Right renal cortex interstitium (tissue), 3 donors: ENCODE data around the gene DUS1L. TPM values are rescaled to one million over a fixed set of nuclear protein-coding genes. Genes with fewer than 3 reads are reported as not detected.

Source experiments
- DNase-seq, 3 donors: peaks; one replicate each; pipeline ENCODE4 v3.0.0-alpha.2; 2013; ENCODE audit warnings: low read depth in 3 of 3, low spot score in 2 of 3
- polyA plus RNA-seq, 3 donors: library from polyadenylated mRNA; unstranded; fragments of 120-200 nt; gene quantifications; one replicate each; pipeline ENCODE4 v1.2.1, GENCODE V29; 2013; ENCODE audit not compliant: insufficient read length in 3 of 3

DUS1L gene
- polyA plus RNA-seq, 3 donors: 61.6 to 70.0 (median 67.7) TPM

DNA sequence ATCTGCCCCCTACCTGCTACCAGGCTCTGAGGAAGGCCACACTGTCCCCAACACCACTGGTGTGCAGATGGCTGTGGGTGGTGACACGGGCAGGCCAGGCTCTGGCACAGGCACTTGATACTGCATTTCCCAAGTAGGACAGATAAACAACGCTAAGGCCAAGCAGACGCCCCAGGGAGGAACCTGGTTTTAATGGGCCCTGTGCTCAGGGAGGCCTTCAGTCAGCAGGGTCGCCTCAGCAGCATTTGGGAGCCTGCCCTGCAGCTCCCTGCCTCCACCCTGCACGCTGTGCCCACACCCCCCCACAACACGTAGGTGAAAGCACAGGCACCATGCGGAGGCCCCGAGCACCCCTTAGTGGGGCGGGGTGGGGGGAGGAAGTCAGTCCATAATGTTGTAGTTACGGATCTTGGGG is 35.7 kb upstream of the DUS1L start:
- DNase-seq: no peak

GRCh38 chr17:82100502-82101298 is 35.1 kb upstream of the DUS1L start:
- DNase-seq: no peak

DNA sequence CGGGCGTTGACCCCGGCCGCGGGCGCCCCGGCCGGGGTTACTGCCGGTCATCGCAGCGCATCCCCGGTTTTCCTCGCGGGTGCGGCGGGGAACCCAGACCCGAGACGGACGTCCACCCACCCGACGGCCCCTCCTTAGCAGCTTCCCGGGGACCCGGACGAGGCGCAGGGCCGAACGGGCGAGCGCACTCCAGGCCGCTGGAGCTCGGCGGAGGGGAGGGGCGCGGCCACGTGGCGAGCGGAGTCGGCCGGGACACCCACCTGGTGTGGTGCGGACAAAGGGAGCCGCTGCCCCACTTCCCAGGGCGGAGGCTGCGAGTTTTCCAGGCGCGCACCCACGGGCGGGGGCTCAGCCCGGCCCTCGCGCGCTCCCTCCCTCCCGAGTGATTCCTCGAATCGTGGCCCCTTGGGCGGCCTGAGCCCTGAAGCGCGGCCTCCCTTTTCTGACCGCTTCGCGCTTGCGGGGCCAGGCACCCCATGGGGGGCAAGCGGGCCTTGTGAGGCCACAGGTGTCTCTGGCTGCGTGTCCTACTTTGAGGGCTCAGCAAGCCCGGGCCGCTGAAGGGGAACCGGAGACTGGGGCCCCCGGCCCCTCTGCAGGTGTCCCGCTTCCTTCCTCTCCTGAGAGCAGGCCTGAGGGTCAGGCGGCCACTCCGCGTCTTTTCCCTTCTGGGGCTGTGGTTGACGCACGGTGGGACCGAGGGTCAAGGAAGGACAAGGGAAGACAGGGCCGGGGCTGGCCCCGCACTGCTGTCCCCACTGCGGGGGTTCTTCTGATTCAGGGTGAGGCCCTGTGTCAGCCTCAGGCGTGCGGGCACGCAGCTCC is 33.5 kb upstream of the DUS1L start:
- DNase-seq: no peak

- DNase-seq: peak; percentile 67 to 87 (median 83)
Measured at GRCh38 chr17:82098169-82098938, 32.8 kb upstream of the DUS1L start, which contains the start of gene FASN. TSS of gene FASN (minus strand) at chr17:82098236. CDS start at chr17:82096445, 1,791 bp downstream.

- DNase-seq: no peak
Measured at GRCh38 chr17:82097919-82098168, 32.2 kb upstream of the DUS1L start.

DNA sequence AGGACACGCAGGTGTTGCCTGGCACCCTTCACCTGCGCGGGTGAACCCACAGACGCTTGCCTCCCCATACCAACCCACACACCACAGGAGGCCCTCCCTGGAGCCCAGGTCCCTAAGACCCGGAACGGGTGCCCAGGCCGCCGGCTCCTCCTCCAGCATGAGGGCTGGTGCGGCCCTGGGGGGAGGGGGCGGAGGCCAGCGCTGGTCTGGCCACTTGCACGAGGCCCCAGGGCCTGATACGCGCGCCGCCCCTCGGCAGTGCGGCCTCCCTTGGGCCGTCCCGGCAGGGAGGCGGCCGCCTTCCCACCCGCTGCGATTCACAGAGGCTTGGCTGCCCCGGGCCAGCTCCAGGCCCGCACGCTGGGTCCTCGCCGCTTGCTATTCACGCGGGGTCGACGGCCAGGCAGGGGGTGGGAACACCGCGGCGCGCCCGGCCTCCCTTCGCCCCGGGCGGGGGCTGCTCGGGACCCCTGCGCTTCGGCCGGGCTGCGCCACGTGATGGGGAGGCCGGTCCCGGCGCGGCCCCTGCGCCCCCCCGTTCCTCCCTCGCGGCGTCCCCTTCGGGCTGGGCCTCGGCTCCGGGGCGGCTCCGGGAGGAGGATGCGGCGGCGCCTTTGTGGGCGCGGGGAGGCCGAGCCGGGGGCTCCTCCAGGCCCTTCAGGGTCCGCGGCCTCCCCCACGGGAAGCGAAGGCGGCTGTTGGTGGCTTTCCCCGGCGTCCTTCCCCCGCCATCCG is 31.7 kb upstream of the DUS1L start:
- no peak for DNase-seq

DNA sequence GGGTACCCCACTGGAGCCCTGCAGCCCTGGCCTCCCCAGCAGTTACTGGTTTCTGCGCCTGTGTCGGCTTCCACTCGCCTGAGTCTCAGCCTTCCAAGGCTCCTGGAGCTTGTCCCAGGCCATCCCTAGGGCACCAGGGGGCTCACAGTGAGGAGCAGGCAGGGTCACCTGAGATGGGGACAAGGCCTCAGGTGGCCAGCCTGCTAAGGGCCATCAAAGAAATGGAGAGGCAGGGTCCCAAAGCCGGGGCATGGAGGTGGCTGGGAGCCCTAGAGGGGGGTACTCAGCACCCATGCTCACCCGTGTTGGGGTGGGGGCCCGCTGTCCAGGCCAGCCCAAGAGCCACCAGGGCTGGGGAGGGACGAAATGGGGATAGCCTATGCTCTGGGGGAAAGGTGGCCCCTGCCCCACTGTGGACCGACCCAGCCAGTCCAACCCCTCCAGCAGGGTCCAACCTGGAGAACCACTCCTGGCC is 31.1 kb upstream of the DUS1L start:
- no peak for DNase-seq

DNA sequence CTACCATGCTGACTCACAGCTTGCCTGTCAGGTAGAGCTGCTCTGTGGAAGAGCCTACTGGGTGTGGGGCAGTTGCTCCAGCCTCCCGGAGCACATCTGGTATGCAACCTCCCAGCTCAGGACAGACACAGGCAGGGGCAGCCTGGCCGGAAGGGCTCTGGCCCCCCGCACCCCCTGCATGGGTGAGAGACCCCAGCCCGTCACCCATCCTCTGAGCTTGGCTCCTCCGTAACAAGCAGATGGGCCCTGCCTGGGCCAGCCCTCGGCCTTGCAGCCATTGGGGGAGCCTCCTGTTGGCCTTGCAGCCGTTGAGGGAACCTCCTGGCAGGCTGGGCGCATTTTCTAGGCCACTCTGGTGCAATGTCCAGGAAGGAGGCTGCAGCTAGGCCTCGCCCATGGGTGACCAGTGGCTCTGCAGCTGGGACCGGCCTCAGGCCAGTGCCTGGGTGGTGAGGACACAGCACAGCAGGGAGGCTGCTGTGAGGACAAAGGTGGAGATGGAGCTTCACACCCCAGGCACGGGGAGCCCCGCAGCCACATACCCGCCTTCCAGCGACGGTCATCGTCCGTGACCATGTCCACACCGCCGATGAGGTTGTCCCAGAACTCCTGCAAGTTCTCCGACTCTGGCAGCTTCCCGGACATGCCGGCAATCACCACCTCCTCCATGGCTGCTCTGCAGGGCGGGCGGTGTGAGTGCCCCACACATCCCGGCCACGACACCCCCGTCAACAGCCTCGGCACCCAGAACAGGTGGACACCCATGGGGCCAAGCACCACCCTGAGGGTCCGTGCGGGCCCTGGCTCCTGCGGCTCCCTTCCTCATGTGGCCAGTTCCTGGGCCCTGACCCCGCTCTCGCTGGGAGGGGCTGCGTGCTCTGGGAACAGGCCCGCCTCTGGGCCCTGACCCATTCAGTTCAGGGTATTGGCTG is 30.4 kb upstream of the DUS1L start:
- no peak for DNase-seq

DNA sequence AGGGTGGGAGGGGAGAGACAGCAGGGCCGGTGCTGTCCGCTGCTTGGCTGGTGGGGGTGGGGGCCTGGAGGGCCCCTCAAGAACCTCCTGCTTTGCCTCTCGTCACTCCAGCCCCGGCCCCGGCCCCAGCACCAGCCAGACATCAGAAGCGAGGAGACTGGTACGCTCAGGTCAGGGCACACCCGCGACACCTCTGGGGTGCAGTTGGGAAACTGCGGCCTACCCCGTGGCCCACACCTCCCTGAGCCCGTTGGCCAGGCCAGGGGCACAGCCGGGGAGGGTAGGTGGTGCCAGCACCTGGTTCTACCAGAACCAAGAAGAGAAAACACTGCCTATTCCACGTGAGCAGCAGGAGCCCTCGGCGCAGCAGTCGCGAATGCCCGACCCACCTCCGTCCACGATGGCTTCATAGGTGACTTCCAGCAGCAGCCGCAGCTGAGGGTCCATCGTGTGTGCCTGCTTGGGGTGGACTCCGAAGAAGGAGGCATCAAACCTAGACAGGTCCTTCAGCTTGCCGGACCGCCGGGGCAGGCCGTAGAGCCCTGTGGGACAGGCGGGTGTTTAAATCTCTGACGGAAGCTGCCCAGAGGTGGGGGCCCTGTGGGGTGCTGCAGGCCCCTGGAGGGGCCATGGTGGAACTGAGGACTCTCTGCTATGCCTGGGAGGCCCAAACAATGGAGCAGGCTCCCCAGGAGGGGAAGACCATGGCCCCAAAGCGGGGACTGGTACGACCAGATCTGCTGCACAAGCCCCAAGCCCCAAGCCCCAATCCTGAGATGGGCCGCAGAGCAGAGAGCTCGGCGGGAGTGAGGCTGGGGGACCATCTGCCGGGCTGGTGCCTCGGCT is 29.6 kb upstream of the DUS1L start:
- DNase-seq: no peak

GRCh38 chr17:82092995-82093751 is 27.6 kb upstream of the DUS1L start:
- no peak for DNase-seq

DNA sequence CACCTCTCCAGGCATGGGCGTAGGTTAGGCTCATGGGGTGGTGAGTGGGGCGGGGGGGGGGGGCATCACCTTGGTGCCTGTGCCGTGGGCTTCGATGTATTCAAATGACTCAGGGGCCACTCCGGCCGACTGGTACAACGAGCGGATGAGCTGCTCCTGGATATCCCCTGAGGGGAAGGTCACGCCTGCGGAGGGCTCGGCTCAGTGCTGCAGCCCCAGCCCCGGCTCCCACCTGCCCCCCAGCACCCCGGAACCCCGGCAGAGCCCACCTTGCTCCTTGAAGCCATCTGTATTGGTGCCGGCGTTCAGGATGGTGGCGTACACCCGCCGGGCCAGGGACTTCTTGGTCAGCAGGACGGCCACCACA is 27.0 kb upstream of the DUS1L start:
- DNase-seq: no peak

- DNase-seq: no peak
Measured at GRCh38 chr17:82092094-82092586, 26.5 kb upstream of the DUS1L start.

DNA sequence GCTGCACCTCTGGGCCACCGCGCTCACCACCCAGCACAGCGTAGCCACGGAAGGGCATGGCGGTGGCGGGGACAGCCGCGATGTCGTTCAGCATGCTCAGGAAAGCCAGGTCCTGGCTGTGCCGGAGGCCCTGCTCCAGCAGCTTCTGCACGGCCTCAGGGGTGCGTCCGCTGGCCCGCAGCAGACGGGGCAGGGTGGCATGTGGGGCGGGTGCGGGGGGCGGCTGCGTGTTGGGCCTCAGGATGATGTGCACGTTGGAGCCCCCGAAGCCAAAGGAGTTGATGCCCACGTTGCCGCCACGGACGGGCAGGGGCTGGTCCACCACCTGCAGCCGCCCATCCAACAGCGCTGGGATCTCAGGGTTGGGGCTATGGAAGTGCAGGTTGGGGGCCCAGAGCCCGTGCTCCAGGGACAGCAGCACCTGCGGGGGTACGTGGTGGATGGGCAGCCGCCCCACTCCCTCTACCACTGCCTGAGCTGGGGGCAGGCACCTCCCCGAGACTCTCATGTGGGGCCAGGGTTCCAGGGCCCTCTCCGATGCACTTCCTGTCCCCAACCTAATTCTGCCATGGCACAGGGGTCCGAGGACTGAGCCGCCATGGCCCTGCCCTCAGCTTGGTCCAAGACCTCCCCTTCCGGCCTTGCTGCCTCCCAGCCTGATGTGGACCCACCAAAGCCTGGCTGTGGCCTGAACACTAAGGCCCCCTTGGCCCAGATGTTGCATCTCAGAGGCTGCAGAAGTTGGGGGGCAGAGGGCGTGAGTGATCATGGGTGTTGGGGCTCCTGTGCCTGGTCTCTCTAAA is 25.9 kb upstream of the DUS1L start:
- no peak for DNase-seq

DNA sequence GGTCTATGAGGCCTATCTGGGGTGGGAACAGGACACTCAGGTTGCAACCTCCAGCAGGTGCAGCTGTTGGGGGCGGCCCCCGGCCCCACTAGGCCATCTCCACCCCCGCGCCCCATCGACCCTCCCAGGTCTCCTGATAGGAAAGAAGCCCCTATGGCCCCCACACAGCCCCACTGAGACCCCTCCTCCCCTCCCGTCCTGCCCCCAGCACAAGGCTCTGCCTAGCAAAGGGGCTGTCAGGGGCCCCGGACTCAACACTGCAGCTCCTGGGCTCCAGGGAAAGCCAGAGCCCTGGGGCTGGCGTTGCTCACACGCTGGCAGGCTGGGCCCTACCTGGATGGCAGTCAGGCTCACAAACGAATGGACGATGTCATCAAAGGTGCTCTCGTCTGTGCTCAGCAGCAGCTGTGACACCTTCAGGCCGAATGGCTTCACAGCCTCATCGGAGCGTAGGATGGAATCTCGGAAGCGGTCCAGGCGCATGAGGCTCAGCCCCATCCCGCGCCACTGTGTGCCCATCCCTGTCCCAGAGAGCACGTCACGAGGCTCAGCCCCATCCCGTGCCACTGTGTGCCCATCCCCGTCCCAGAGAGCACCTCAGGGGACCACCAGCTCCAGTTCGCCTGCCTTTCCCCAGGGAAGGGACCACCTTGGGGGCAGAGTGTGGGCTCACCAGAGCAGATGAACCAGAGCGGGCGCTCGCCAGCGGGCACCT is 25.1 kb upstream of the DUS1L start:
- DNase-seq: no peak

GRCh38 chr17:82089723-82090548 is 24.3 kb upstream of the DUS1L start:
- DNase-seq: no peak
